ENCODE measurements around the gene PXDC1.
"Not testable (repeated sequence)": the region's sequence is repeated elsewhere in the genome, so short reads cannot be mapped to it uniquely, and the experiment has no call there.

PXDC1 gene

DNA sequence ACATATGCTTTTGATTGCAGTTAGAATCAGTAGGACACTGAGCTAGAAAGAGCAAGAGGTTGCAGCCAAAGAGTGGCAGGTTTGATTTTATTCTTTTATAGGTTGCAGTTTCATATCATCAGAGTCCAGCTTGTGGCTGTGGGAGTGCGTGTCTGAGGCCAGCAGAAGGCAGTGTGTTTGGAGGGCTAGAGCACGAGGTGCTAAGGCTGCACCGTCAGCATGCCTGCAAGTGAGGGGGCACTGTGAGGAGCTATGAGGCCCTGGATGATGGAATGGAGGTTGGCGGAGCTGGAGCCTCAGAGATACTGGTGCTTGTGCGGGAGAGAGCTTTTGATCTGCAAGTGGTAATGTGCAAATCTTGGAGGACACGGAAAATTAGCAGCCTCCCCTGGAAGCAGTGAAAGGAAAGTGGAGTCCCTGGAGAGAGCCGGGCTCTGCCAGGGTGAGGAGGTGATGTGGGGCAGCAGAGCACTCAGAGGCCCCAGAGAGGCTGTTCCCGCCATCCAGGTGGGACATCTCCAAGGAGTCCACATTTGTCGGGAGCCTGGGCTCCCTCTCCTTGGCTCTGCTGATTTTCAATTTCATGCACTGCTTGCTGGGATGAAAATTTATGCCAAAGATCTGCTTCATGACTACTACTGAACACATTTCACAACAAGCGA is 43.6 kb downstream of the PXDC1 start:
- no peak for DNase-seq

DNA sequence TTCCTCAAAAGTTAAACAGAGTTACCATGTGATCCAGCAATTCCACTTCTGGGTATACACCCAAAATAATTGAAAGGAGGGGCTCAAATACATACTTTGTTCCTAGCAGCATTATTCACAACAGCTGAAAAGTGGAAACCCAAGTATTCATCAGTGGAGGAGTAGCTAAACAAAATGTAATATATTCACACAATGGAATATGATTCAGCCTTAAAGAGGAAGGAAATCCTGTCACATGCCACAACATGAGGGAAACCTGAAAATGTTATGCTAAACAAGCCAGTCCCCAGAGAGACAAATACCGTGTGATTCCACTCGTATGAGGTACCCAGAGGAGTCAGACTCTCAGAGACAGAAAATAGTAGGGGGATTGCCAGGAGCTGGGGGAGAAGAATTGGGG is 44.5 kb downstream of the PXDC1 start:
- DNase-seq, result no peak

GRCh38 chr6:3706547-3706946 is 45.0 kb downstream of the PXDC1 start:
- no peak for DNase-seq

DNA sequence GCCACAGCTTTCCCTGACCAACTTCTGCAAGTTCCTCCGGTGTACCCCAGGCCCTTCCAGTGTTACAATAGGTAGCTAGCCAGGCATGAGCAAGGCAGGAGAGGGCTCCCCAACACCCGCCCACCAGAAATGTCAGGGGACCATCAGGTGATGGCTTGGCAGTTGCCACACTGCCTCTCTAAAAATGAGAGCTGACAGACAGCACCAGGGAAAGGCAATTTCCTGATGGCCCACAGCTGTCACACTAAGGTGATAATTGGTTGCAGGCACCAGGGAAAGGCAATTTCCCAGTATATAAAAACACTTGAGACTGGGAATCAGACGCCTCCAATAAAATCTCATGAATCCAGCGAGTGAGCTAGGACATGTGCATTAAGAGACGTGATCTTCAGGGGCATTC is 49.9 kb downstream of the PXDC1 start:
- DNase-seq, result no peak

DNA sequence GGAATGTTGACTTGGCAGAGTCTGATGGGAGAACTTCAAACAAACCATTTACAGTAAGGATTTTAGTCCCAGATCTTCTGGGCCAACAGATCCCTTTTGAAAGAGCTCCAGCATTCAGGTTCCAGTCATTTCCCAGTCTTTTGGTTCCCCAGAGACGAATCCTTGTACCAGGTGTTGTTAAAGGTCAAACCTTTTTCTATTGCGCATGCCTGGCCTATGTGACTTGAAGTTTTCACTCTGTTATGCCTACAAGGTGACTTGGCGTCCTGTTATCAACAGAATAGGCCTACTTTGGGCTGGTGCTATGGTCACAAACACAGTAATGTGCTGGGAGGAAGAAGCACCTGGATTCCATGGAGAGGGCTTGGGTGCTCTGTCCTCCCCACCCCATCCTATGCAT is 52.3 kb downstream of the PXDC1 start:
- no peak for DNase-seq

- DNase-seq, result no peak
Measured at GRCh38 chr6:3698021-3698420, 53.5 kb downstream of the PXDC1 start.

DNA sequence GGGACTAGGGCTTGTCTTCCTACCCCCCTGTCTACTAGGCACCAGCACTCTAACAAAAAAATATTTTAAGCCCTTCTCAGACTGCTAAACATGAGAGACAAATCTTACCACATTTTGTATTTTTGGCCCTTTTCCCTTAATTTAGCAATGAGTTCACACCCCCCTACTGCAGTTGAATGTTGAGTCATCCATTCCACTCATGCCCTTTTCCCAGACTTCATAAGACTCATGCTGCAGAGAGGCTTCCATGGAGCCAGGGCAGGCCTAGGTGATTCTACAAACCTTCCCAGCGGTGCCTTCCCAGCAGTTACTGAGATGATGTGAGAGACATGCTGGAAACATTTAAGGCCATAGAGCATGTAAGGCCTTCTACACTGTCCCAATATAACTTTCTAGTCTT is 53.9 kb downstream of the PXDC1 start:
- DNase-seq, result no peak

GRCh38 chr6:3696525-3697088 is 54.9 kb downstream of the PXDC1 start:
- DNase-seq, result no peak

DNA sequence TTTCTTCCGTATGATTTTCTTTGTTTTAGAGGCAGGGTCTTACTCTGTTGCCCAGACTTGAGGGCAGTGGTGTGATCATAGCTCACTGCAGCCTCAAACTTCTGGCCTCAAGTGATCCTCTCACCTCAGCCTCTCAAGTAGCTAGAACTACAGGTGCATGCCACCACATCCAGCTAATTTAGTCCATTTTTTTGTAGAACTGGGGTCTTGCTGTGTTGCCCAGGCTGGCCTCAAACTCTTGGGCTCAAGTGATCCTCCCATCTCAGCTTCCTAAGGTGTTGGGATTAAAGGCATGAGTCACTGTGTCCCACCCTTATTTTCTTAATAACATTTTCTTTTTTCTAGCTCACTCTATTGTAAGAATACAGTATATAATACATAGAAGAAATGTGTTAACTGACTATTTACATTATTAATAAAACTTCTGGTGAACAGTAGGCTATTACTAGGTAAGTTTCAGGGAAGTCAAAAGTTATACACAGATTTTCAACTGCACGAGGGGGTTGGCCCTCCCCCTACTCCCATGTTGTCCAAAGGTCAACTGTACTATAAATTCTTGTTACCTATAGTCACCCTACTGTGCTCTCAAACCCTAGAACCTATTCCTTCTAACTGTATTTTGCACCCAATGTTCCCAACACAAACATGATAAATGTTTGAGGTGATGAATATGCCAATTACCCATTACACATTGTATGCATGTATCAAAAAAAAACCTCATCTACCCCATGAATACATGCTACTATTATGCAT is 56.3 kb downstream of the PXDC1 start:
- no peak for DNase-seq

DNA sequence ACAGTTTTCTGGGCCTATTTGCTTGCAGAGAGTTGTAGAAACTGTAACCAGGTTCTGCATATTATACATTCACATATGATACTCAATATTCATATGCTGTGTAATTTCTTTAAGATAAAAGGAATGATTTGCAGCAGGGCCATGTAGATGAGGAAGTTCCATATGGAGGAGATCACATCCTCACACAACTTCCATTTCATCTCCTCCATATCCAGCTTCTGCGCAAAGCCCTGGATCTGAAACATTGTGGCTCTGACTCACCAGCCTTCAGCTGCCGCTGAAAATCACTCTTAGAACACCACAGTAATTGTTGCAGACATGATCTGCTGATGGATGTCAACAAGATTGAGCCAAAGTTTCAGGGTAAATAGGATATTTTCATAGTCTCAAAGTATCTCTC is 57.7 kb downstream of the PXDC1 start:
- no peak for DNase-seq

DNA sequence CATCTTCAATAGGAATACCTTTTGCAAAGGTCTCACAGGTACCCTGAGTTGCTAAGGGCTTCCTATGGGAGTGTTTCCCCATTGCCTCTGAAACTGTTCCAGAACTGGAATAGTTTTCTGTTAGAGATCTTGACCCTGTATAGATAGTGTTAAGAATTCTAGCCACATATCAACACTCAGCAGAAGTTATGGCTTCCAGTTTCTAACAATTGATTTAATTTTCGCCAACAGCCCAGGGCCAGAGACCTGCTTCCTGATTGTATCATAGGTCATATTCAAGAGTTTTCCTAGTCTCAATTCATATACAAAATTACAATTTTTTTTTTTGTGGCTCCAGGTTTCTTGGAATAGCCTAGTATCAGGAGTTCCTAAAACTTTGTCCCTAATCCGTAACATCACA is 61.0 kb downstream of the PXDC1 start:
- no peak for DNase-seq

GRCh38 chr6:3687847-3688246 is 63.7 kb downstream of the PXDC1 start:
- no peak for DNase-seq

DNA sequence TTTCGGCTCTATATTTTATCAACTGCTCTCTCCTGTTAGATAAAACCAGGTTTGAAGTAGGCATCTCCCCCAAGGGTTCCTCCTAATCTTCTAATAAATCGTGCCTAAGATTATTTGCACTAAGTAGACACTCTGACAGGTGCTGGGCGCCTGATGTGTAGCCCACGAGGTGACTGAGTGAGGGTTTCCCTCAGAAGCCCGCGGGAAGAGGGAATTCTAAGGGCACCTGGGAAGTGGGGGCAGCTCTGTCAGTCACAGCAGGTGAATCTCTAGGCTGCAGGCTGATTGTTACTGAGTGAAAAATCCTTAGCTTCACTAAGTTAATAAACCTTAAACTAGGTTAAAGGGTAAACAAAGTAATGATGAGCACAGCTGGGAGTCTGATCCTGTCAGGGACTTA is 68.2 kb downstream of the PXDC1 start:
- DNase-seq, result no peak

- DNase-seq, result no peak
Measured at GRCh38 chr6:3678946-3679345, 72.6 kb downstream of the PXDC1 start.

DNA sequence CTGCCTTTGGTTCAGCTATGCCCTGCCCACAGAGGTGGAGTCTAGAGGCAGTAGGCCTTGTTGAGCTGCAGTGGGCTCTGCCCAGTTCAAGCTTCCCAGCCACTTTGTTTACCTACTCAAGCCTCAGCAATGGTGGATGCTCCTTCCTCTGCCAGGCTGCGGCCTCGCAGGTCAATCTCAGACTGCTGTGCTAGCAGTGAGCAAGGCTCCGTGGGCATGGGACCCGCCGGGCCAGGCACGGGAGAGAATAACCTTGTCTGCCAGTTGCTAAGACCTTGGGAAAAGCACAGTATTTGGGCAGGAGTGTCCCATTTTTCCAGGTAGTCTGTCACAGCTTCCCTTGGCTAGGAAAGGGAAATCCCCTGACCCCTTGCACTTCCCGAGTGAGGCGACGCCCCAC is 73.8 kb downstream of the PXDC1 start:
- not testable (repeated sequence) for DNase-seq

DNA sequence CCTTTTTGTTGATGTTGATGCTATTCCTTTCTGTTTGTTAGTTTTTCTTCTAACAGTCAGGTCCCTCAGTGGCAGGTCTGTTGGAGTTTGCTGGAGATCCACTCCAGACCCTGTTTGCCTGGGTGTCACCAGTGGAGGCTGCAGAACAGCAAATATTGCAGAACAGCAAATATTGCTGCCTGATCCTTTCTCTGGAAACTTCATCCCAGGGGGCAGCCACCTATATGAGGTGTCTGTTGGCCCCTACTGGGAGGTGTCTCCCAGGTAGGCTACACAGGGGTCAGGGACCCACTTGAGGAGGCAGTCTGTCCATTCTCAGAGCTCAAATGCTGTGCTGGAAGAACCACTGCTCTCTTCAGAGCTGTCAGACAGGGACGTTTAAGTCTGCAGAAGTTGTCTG is 74.2 kb downstream of the PXDC1 start:
- not testable (repeated sequence) for DNase-seq
